ENCODE measurements around the gene FBLN2. TPM values are rescaled to one million over a fixed set of nuclear protein-coding genes. Genes with fewer than 3 reads are reported as not detected.

The FBLN2 gene
- total and polyA plus RNA-seq, 4 donors, result 4.3 to 43.4 (median 21.1) TPM

DNA sequence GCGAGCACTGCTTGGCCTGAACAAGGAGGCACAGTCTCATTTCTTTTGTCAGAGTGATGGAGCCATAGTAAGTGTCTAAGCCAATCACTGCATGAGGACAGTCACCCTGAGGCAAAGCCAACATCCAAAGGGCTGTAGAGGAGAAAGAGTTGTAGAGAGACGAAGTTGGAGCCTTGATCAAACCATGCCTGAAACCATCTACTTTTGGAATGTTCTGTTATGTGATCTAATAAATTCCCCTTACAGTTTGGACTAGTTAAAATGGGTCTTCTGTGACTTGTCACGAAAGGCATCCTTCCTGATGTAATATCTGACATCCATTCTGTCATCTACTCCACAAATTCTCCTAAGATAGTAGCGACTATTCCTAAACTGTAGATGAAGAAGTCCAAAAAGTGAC is 128.3 kb downstream of the FBLN2 start:
- TF ChIP-seq CTCF (IDR thresholded peaks at IDR 0.05; ENCODE audit: control extremely low read depth, extremely low read depth), result no peak
- WGBS, 2 donors, result 87 to 90% methylated on average over 4 of the region's 4 CpGs
- no peak overlapping the region for H3K27ac ChIP-seq (ENCODE audit: low read depth in 1 of 2, low read length in 1 of 2)
- H3K36me3 ChIP-seq (ENCODE audit: control insufficient read depth in 4 of 4, insufficient read depth in 4 of 4, low read length in 4 of 4), result no peaks in the 10 kb centered on the region
- no peak overlapping the region for H3K4me3 ChIP-seq
- DNase-seq (no peak), ATAC-seq (ENCODE audit: insufficient read depth, low FRiP score) (no peak)
- no peaks in the 10 kb centered on the region for H3K4me1 ChIP-seq (ENCODE audit: control insufficient read depth in 5 of 5, insufficient read depth in 5 of 5, low read length in 5 of 5)
- H3K9ac ChIP-seq (ENCODE audit: insufficient read depth in 1 of 2, low read length in 2 of 2), result no peak overlapping the region
- no peaks in the 10 kb centered on the region for H3K27me3 ChIP-seq (ENCODE audit: control insufficient read depth in 3 of 3, insufficient read depth in 3 of 3, low read length in 2 of 3)
- H3K9me3 ChIP-seq (ENCODE audit: control insufficient read depth in 4 of 4, insufficient read depth in 3 of 4, low read length in 3 of 4), result no peaks in the 10 kb centered on the region

- Histone ChIP-seq H3K4me1 (ENCODE audit: control insufficient read depth in 5 of 5, insufficient read depth in 5 of 5, low read length in 5 of 5) (no peaks in the 10 kb centered on the region), H3K9me3 (ENCODE audit: control insufficient read depth in 4 of 4, insufficient read depth in 3 of 4, low read length in 3 of 4) (no peaks in the 10 kb centered on the region), H3K9ac (ENCODE audit: insufficient read depth in 1 of 2, low read length in 2 of 2) (no peak overlapping the region), H3K27ac (ENCODE audit: low read depth in 1 of 2, low read length in 1 of 2) (no peak overlapping the region), H3K36me3 (ENCODE audit: control insufficient read depth in 4 of 4, insufficient read depth in 4 of 4, low read length in 4 of 4) (no peaks in the 10 kb centered on the region), H3K27me3 (ENCODE audit: control insufficient read depth in 3 of 3, insufficient read depth in 3 of 3, low read length in 2 of 3) (no peaks in the 10 kb centered on the region), H3K4me3 (no peak overlapping the region)
- no peak for ATAC-seq (ENCODE audit: insufficient read depth, low FRiP score)
- 87 to 91% methylated on average over 17 of the region's 17 CpGs for WGBS, 2 donors
- TF ChIP-seq CTCF (IDR thresholded peaks at IDR 0.05; ENCODE audit: control extremely low read depth, extremely low read depth), result no peak
- no peak for DNase-seq
Measured at GRCh38 chr3:13681931-13682330, 133.0 kb downstream of the FBLN2 start.

GRCh38 chr3:13682331-13683013 is 133.5 kb downstream of the FBLN2 start:
- Histone ChIP-seq H3K27me3 (ENCODE audit: control insufficient read depth in 3 of 3, insufficient read depth in 3 of 3, low read length in 2 of 3) (no peaks in the 10 kb centered on the region), H3K9ac (ENCODE audit: insufficient read depth in 1 of 2, low read length in 2 of 2) (no peak overlapping the region), H3K9me3 (ENCODE audit: control insufficient read depth in 4 of 4, insufficient read depth in 3 of 4, low read length in 3 of 4) (no peaks in the 10 kb centered on the region), H3K36me3 (ENCODE audit: control insufficient read depth in 4 of 4, insufficient read depth in 4 of 4, low read length in 4 of 4) (no peaks in the 10 kb centered on the region), H3K27ac (ENCODE audit: low read depth in 1 of 2, low read length in 1 of 2) (no peak overlapping the region), H3K4me3 (no peak overlapping the region), H3K4me1 (ENCODE audit: control insufficient read depth in 5 of 5, insufficient read depth in 5 of 5, low read length in 5 of 5) (no peaks in the 10 kb centered on the region)
- WGBS, 2 donors, result 85 to 86% methylated on average over 15 to 16 of the region's 16 CpGs
- DNase-seq (no peak), ATAC-seq (ENCODE audit: insufficient read depth, low FRiP score) (no peak)
- TF ChIP-seq CTCF (IDR thresholded peaks at IDR 0.05; ENCODE audit: control extremely low read depth, extremely low read depth), result no peak

GRCh38 chr3:13683288-13683687 is 134.4 kb downstream of the FBLN2 start:
- H3K9ac ChIP-seq (ENCODE audit: insufficient read depth in 1 of 2, low read length in 2 of 2), result no peak overlapping the region
- no peaks in the 10 kb centered on the region for H3K4me1 ChIP-seq (ENCODE audit: control insufficient read depth in 5 of 5, insufficient read depth in 5 of 5, low read length in 5 of 5)
- no peak for TF ChIP-seq CTCF (IDR thresholded peaks at IDR 0.05; ENCODE audit: control extremely low read depth, extremely low read depth)
- DNase-seq, result no peak
- no peak for ATAC-seq (ENCODE audit: insufficient read depth, low FRiP score)
- H3K4me3 ChIP-seq, result no peak overlapping the region
- 83 to 88% methylated on average over 4 of the region's 4 CpGs for WGBS, 2 donors
- H3K27ac ChIP-seq (ENCODE audit: low read depth in 1 of 2, low read length in 1 of 2), result no peak overlapping the region
- H3K27me3 ChIP-seq (ENCODE audit: control insufficient read depth in 3 of 3, insufficient read depth in 3 of 3, low read length in 2 of 3), result no peaks in the 10 kb centered on the region
- no peaks in the 10 kb centered on the region for H3K9me3 ChIP-seq (ENCODE audit: control insufficient read depth in 4 of 4, insufficient read depth in 3 of 4, low read length in 3 of 4)
- no peaks in the 10 kb centered on the region for H3K36me3 ChIP-seq (ENCODE audit: control insufficient read depth in 4 of 4, insufficient read depth in 4 of 4, low read length in 4 of 4)

All from lung (tissue), 12 donors.